HG03066 (cell line): ENCODE measurements around the gene SPRR3.

ENCODE experiments used
- ATAC-seq: cut with Tn5 transposase; IDR thresholded peaks from one replicate; pipeline ENCODE4 v1.9.1; 2021; ENCODE audit warnings: low read depth; ENCODE audit not compliant: unreplicated experiment

SPRR3 gene

GRCh38 chr1:153001382-153001781 lies at the start of gene SPRR3:
TSS of gene SPRR3 (plus strand) at chr1:153001749. CDS start at chr1:153003021, 1,272 bp downstream.
- no peak for ATAC-seq

- ATAC-seq: no peak
These were observed 47.8 kb upstream of the SPRR3 start for GRCh38 chr1:152953761-152954160.

GRCh38 chr1:152954436-152954835 lies 47.1 kb upstream of the SPRR3 start:
- ATAC-seq: no peak

GRCh38 chr1:152957561-152957960 lies 44.0 kb upstream of the SPRR3 start:
- ATAC-seq: no peak

GRCh38 chr1:152959273-152959672 lies 42.3 kb upstream of the SPRR3 start:
- ATAC-seq: no peak

GRCh38 chr1:152959801-152960451 lies 41.6 kb upstream of the SPRR3 start:
- no peak for ATAC-seq

GRCh38 chr1:152960452-152961044 lies 41.0 kb upstream of the SPRR3 start:
- no peak for ATAC-seq

GRCh38 chr1:152961226-152961891 lies 40.2 kb upstream of the SPRR3 start:
- no peak for ATAC-seq

- no peak for ATAC-seq
These were observed 38.6 kb upstream of the SPRR3 start for GRCh38 chr1:152962876-152963415.

- ATAC-seq: no peak
These were observed 37.0 kb upstream of the SPRR3 start for GRCh38 chr1:152964536-152964935.

GRCh38 chr1:152965853-152966252 lies 35.7 kb upstream of the SPRR3 start:
- no peak for ATAC-seq

GRCh38 chr1:152967201-152967600 lies 34.3 kb upstream of the SPRR3 start:
- ATAC-seq: no peak

- ATAC-seq: peak; percentile 91
These were observed 33.3 kb upstream of the SPRR3 start for GRCh38 chr1:152968248-152968647.

GRCh38 chr1:152969036-152969435 lies 32.5 kb upstream of the SPRR3 start:
- ATAC-seq: no peak

GRCh38 chr1:152970495-152970894 lies 31.1 kb upstream of the SPRR3 start, which contains the start of gene SPRR4:
TSS of gene SPRR4 (plus strand) at chr1:152970648. CDS start at chr1:152971891, 1,243 bp downstream.
- no peak for ATAC-seq

- no peak for ATAC-seq
These were observed 29.2 kb upstream of the SPRR3 start for GRCh38 chr1:152972196-152972886.

- ATAC-seq: no peak
These were observed 24.9 kb upstream of the SPRR3 start for GRCh38 chr1:152976688-152977087.

- ATAC-seq: no peak
These were observed 23.9 kb upstream of the SPRR3 start for GRCh38 chr1:152977614-152978013.

GRCh38 chr1:152980676-152981075 lies 20.9 kb upstream of the SPRR3 start:
- no peak for ATAC-seq

GRCh38 chr1:152981146-152981871 lies 20.2 kb upstream of the SPRR3 start:
- no peak for ATAC-seq
